GM12878 (cell line): ENCODE results near the gene DRD3. TPM values are rescaled to one million over a fixed set of nuclear protein-coding genes. Genes with fewer than 3 reads are reported as not detected.

Experiments
- BMI1 ChIP-seq: fragments of 450-650 bp; IDR thresholded peaks from 2 replicates; pipeline ENCODE4 v1.6.1; 2016; ENCODE audit warnings: mild to moderate bottlenecking, moderate library complexity, borderline replicate concordance
- ETV6 ChIP-seq, 2 experiments: fragments of 450-650 bp in 1 of 2; IDR thresholded peaks in 1 of 2; conservative IDR thresholded peaks in 1 of 2; 2 replicates each; pipeline ENCODE4 v1.6.1; 2014; ENCODE audit warnings: antibody characterized with exemption in 1 of 2, borderline replicate concordance in 1 of 2, low read depth in 1 of 2, mild to moderate bottlenecking in 1 of 2, moderate library complexity in 1 of 2
- GABPA ChIP-seq: IDR thresholded peaks from 2 replicates; pipeline ENCODE4 v1.6.1; 2014; ENCODE audit warnings: antibody characterized with exemption, low read depth, mild to moderate bottlenecking, inconsistent platforms
- IRF4 ChIP-seq: IDR thresholded peaks from 2 replicates; pipeline ENCODE4 v1.6.1; 2011; ENCODE audit warnings: low read depth, low read length
- JUNB ChIP-seq: IDR thresholded peaks from 2 replicates; pipeline ENCODE4 v1.6.1; 2016; ENCODE audit warnings: antibody characterized with exemption, mild to moderate bottlenecking
- MTA3 ChIP-seq: IDR thresholded peaks from 2 replicates; pipeline ENCODE4 v1.6.1; 2012; ENCODE audit warnings: low read length, inconsistent platforms, borderline replicate concordance
- NFIC ChIP-seq: IDR thresholded peaks from 2 replicates; pipeline ENCODE4 v1.6.1; 2012; ENCODE audit warnings: low read depth, mild to moderate bottlenecking, inconsistent platforms, low read length, moderate library complexity
- RAD51 ChIP-seq: fragments of 450-650 bp; IDR thresholded peaks from 2 replicates; pipeline ENCODE4 v1.6.1; 2016; ENCODE audit warnings: moderate library complexity, mild to moderate bottlenecking, inconsistent platforms
- RB1 ChIP-seq: fragments of 450-650 bp; formaldehyde crosslinking; IDR thresholded peaks from 2 replicates; pipeline ENCODE4 v1.6.1; 2017; ENCODE audit warnings: mild to moderate bottlenecking, borderline replicate concordance
- USF2 ChIP-seq: IDR thresholded peaks from 2 replicates; pipeline ENCODE4 v1.6.1; 2011; ENCODE audit warnings: low read depth, low read length, improper control_type of control experiment, borderline replicate concordance
- ZBTB4 ChIP-seq: fragments of 450-650 bp; formaldehyde crosslinking; IDR thresholded peaks from 2 replicates; pipeline ENCODE4 v1.4.0; 2022; ENCODE audit warnings: mild to moderate bottlenecking, moderate library complexity
- ZNF274 ChIP-seq: IDR thresholded peaks from one replicate; pipeline ENCODE4 v1.8.0; 2011; ENCODE audit not compliant: insufficient read length, insufficient read depth
- polyA plus RNA-seq, 11 experiments: library from polyadenylated mRNA; depleted of rRNA in 4 of 11; unstranded in 6 of 11; stranded (reverse) in 5 of 11; fragments of >200 nt; fragmentation: Nextera tagmentation in 4 of 11; fragmentation: Illumina TruSeq in 1 of 11; extraction: Ambion mirVana in 4 of 11; extraction: Trizol in 1 of 11; gene quantifications; 1 replicate in 1 of 11; 2 replicates in 10 of 11; pipeline versions ENCODE4 v1.2.1 to v1.2.3, GENCODE V29; 2011 to 2016; ENCODE audit warnings: inconsistent platforms in 2 of 11, missing spikeins in 2 of 11, low read depth in 1 of 11
- total RNA-seq, 4 experiments: library from RNA; depleted of rRNA in 3 of 4; stranded (reverse); fragments of >200 nt in 3 of 4; fragmentation: Illumina TruSeq in 1 of 4; extraction: Trizol in 1 of 4; gene quantifications; 2 replicates each; pipeline versions ENCODE4 v1.2.1 to v1.2.3, GENCODE V29; 2013 to 2021
- TF ChIP-seq, protein P1 (sequence below): fragments of 450-650 bp; IDR thresholded peaks from 2 replicates; pipeline ENCODE4 v1.6.1; 2017; ENCODE audit warnings: borderline replicate concordance
- TF ChIP-seq, protein P2 (sequence below): fragments of 450-650 bp; IDR thresholded peaks from 2 replicates; pipeline ENCODE4 v1.6.1; 2017; ENCODE audit warnings: mild to moderate bottlenecking, moderate library complexity
- TF ChIP-seq, protein P3 (sequence below): fragments of 150-350 bp; IDR thresholded peaks from 2 replicates; pipeline ENCODE4 v1.6.1; 2016; ENCODE audit warnings: low read depth, low read length

The DRD3 gene
- total and polyA plus RNA-seq, 10 of the 15 experiments (the other 5 are each of a cell fraction or from before 2014, with no cell fraction given) = not detected

DNA sequence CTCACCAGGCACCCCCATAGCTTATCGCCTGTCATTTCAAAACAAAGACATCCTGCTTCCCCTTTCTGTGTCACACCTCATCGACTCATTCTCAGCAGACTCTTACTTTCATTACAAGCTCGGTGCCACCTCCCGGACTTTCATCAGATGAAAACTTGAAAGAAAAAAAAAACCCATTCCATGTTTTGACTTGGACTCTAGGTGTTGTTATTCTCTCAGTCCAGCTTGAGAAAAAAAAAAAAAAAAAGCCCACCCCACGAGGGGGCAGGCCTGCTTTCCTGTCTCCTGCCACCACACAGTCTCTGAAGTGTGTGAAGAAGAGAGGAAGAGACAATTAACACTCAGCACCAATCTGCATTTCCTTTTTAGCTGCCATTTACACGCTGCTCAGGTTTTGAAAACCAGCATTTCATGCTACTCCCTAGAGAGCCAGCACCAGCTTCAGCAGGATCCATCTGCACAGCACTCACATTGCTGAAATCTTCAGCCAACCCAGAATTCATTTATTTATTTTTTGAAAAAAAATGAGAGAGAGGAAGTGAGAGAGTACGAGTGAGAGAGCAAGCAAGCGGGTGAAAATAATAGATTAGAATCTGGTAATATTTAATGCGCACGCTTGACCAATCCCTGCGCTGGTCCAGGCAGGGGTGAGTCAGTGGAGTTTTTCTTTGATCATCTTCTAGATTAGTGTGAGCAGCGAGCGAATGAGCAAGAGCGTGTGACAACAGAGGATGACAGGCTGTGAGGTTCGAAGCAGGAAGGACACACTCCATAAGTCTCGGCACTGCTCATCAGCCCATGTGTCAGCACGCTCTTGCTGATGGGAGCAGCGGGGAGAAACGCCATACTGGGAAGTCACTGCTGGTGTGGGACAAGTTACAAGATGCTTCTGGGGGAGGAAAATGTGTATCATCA is 35.0 kb upstream of the DRD3 start (continued):
- TF ChIP-seq RB1 (no peak; the same call in 1 of the 2 replicates), ZNF274 (no peak), USF2 (no peak), NFIC (peak; percentile 81), ETV6 (conservative IDR thresholded peaks at IDR 0.05 in 1 of 2, IDR thresholded peaks at IDR 0.05 in 1 of 2; ENCODE audit: borderline replicate concordance in 1 of 2, low read depth in 1 of 2) (peak in 1 of 2 experiments; percentile 64; a peak in 2 of 4 replicates), IRF4 (peak; percentile 76), MTA3 (peak; percentile 89; the same call in 1 of the 2 replicates), ZBTB4 (CRISPR knock-in tag) (no peak), JUNB (peak; percentile 83), RAD51 (no peak), GABPA (peak; percentile 51; the same call in 1 of the 2 replicates), BMI1 (peak; percentile 58)
- TF ChIP-seq, protein P1, sequence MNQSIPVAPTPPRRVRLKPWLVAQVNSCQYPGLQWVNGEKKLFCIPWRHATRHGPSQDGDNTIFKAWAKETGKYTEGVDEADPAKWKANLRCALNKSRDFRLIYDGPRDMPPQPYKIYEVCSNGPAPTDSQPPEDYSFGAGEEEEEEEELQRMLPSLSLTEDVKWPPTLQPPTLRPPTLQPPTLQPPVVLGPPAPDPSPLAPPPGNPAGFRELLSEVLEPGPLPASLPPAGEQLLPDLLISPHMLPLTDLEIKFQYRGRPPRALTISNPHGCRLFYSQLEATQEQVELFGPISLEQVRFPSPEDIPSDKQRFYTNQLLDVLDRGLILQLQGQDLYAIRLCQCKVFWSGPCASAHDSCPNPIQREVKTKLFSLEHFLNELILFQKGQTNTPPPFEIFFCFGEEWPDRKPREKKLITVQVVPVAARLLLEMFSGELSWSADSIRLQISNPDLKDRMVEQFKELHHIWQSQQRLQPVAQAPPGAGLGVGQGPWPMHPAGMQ = no peak
- TF ChIP-seq, protein P2, sequence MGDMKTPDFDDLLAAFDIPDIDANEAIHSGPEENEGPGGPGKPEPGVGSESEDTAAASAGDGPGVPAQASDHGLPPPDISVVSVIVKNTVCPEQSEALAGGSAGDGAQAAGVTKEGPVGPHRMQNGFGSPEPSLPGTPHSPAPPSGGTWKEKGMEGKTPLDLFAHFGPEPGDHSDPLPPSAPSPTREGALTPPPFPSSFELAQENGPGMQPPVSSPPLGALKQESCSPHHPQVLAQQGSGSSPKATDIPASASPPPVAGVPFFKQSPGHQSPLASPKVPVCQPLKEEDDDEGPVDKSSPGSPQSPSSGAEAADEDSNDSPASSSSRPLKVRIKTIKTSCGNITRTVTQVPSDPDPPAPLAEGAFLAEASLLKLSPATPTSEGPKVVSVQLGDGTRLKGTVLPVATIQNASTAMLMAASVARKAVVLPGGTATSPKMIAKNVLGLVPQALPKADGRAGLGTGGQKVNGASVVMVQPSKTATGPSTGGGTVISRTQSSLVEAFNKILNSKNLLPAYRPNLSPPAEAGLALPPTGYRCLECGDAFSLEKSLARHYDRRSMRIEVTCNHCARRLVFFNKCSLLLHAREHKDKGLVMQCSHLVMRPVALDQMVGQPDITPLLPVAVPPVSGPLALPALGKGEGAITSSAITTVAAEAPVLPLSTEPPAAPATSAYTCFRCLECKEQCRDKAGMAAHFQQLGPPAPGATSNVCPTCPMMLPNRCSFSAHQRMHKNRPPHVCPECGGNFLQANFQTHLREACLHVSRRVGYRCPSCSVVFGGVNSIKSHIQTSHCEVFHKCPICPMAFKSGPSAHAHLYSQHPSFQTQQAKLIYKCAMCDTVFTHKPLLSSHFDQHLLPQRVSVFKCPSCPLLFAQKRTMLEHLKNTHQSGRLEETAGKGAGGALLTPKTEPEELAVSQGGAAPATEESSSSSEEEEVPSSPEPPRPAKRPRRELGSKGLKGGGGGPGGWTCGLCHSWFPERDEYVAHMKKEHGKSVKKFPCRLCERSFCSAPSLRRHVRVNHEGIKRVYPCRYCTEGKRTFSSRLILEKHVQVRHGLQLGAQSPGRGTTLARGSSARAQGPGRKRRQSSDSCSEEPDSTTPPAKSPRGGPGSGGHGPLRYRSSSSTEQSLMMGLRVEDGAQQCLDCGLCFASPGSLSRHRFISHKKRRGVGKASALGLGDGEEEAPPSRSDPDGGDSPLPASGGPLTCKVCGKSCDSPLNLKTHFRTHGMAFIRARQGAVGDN = no peak
- TF ChIP-seq, protein P3, sequence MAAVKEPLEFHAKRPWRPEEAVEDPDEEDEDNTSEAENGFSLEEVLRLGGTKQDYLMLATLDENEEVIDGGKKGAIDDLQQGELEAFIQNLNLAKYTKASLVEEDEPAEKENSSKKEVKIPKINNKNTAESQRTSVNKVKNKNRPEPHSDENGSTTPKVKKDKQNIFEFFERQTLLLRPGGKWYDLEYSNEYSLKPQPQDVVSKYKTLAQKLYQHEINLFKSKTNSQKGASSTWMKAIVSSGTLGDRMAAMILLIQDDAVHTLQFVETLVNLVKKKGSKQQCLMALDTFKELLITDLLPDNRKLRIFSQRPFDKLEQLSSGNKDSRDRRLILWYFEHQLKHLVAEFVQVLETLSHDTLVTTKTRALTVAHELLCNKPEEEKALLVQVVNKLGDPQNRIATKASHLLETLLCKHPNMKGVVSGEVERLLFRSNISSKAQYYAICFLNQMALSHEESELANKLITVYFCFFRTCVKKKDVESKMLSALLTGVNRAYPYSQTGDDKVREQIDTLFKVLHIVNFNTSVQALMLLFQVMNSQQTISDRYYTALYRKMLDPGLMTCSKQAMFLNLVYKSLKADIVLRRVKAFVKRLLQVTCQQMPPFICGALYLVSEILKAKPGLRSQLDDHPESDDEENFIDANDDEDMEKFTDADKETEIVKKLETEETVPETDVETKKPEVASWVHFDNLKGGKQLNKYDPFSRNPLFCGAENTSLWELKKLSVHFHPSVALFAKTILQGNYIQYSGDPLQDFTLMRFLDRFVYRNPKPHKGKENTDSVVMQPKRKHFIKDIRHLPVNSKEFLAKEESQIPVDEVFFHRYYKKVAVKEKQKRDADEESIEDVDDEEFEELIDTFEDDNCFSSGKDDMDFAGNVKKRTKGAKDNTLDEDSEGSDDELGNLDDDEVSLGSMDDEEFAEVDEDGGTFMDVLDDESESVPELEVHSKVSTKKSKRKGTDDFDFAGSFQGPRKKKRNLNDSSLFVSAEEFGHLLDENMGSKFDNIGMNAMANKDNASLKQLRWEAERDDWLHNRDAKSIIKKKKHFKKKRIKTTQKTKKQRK = no peak
